NCI-H82 treated with DMSO at 0.1 percent for 48 hours (cell line): ENCODE results near the gene YPEL2.

Experiments
- DNase-seq: peaks from one replicate; lab custom pipeline; 2025; ENCODE audit not compliant: unreplicated experiment; lab: John Stamatoyannopoulos, UW

YPEL2 gene

GRCh38 chr17:59356543-59357218 lies 25.2 kb downstream of the YPEL2 start:
- DNase-seq, result no peak

GRCh38 chr17:59357219-59357697 lies 25.8 kb downstream of the YPEL2 start:
- DNase-seq, result no peak

GRCh38 chr17:59357929-59358328 lies 26.5 kb downstream of the YPEL2 start:
- DNase-seq, result no peak

DNA sequence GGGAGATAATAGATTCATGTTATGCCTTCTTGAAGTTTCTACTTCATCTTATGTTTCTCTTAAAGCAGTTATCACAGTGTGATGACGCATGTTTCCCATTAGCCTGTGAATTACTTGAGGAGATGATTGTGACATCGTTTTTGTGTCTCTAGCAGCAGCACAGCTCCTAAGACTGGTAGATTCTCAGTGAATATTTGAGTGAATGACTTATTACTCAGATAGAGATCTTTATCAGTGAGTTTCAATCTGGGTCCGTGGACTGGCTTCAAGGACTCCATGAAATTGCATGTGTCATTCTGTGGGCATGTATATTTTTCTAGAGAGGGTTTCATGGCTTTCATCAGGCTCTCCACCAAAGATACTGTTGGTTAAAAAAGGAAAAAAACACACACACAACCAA lies 29.9 kb downstream of the YPEL2 start:
- no peak for DNase-seq

- DNase-seq, result no peak
Observed at GRCh38 chr17:59361916-59362810, 30.7 kb downstream of the YPEL2 start.

GRCh38 chr17:59362811-59363205 lies 31.4 kb downstream of the YPEL2 start:
- DNase-seq, result no peak

- DNase-seq, result peak; percentile 81
Observed at GRCh38 chr17:59365383-59365981, 34.0 kb downstream of the YPEL2 start.

GRCh38 chr17:59366040-59366757 lies 34.7 kb downstream of the YPEL2 start:
- DNase-seq, result no peak

DNA sequence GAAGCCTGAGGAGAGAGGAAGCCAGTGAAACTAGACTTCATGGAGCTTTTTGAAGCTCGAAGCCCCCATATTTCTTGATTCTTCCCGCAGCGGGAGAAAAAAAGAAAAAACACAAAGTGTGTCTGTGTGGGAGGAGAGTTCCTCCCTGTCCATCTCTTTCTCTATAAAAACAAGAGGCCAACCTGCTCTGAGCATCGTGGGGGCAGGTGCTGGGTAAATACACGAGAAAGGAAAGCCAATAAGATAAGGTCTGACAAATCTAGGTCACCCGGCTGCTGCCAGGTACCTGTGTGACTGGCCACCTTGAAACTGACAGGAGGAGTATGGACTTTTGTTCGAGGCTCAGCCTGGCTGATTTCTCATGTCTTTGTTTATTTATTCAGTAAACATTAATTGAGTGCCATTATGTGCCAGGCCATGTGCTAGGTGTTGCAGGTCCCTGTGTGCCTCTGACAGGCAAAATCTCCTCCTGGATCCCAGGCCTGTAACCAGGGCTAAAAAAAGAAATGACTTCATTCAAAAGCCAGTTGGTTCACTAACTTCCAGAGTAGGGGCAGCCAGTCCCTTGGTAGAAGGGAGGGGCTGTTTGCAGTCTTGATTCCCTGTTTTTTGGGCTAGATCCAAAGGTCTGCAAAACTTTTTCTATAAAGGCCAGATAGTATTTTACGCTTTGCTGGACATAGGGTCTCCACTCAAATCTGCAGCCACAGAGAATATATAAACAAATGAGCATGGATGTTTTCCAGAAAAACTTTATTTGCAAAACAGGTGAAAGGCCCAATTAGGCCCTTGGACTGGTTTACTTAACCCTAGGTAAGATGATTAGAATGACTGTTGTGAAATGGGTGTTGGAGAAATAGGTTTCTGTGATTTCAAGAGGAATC lies 35.6 kb downstream of the YPEL2 start:
- DNase-seq, result no peak

DNA sequence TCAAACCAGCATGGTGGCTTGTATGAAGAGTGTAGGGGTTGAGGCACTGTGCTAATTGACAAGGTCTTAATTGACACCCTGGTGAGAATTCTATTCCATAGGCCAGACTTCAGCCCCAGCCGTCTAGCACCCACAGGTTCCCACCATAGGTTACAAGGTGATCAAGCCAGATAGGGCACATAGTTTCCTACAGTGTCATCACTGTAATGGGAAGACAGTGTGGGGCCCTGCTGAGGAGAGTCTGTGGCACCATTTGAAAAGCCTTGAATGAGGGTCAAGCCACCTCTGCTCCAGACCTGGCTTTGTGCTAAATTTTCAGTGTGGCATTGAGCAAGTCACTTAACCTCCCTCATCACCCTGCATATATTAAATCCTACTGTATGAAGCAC lies 36.2 kb downstream of the YPEL2 start:
- no peak for DNase-seq

DNA sequence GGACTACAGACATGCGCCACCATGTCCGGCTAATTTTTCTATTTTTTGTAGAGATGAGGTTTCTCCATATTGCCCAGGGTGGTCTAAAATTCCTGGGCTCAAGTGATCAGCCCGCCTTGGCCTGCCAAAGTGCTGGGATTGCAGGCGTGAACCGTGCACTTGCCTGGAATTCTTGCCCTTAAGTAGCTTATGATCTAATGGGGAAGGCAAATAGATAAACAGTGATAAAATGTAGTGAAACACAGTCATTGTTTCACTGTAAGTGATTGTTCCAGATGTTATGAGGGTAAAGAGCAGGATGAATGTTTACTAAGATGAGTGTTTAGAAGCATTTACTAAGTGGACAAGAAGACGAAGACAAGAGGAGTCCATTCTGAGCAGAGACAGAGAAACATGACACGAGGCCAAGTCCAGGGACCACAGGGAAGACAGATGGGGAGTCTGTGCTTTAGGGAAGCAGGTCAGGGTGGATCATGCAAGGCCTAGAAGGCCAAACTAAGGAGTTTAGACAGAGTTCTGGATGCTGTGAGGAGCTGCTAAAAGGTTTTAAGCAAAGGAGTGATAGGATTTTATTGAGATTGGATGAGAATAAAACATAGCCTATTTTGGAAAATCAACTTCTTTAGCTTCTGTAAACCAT lies 36.9 kb downstream of the YPEL2 start:
- DNase-seq, result no peak

GRCh38 chr17:59369031-59369975 lies 37.8 kb downstream of the YPEL2 start:
- DNase-seq, result no peak

- peak; percentile 39 for DNase-seq
Observed at GRCh38 chr17:59370593-59371299, 39.3 kb downstream of the YPEL2 start.

DNA sequence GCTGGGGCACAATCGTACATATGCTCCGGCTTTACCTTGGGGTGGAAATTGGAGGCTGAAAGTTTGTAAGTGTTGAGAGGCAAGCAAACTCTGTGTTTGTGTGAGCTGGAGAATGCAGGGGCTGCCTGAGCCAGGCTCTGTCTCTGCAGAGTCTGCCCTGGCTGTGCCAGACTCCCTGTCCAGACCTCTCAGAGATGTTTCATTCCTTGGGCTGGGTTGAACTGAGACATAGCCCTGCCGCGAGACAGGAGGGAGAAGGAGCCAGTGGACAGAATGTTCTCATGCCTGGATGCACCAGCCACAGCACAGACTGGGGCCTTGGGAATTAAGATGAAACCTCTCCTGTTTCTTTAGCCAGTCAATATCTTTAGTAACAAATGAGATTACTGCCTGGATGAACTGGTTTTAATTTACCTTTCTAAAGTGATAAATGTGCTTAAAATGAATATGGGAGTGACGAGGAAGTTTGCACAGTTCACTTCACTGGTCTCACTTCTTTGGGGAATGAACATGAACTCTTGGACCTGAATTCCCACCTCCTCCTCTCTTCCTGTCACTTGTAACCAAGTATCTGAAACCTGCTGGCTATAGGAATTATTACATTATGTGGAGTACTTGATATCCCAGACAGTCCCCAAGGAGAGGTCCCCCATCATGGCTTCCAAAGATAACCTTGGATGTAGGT lies 40.1 kb downstream of the YPEL2 start:
- DNase-seq, result peak; percentile 31

DNA sequence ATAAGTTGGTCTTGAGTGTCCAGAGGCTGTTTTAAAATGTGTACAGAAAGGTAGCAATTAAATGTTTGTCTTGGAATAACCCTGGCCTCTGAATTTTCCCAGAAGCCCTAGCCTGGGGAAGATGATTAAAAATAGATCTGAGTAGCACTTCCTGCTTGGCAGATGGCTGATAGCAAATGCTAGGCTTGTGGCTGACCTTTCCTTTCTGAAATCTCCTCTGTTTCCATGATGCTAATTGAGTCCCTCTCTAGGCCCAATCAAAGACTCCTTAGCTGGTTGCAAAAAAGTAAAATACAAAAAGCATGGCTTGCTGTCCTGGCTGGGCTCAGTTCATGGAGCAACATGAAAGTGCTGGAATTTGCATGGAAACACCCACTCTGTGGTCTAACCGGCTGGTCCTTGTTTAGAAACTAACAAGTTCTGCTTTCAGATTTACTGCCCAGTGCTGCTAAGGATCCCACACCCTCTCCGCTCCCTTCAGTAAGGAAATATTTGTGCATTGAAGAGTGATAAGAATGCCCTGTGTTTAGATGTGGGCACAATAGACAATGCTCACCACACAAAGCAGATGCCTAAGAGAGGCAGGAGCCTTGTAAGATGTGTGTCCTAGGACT lies 40.8 kb downstream of the YPEL2 start:
- peak; percentile 37 for DNase-seq

GRCh38 chr17:59373882-59374495 lies 42.5 kb downstream of the YPEL2 start:
- DNase-seq, result no peak

GRCh38 chr17:59374612-59375011 lies 43.2 kb downstream of the YPEL2 start:
- DNase-seq, result no peak
